ENCODE results near the gene MED15. TPM values are rescaled to one million over a fixed set of nuclear protein-coding genes. Genes with fewer than 3 reads are reported as not detected.
"Not testable (repeated sequence)": the region's sequence is repeated elsewhere in the genome, so short reads cannot be mapped to it uniquely, and the experiment has no call there.

Gene MED15
- total RNA-seq, 3 donors from 2014 or later (not counting 1 experiment from before 2014, with no cell fraction given): 269 to 291 (median 270) TPM

DNA sequence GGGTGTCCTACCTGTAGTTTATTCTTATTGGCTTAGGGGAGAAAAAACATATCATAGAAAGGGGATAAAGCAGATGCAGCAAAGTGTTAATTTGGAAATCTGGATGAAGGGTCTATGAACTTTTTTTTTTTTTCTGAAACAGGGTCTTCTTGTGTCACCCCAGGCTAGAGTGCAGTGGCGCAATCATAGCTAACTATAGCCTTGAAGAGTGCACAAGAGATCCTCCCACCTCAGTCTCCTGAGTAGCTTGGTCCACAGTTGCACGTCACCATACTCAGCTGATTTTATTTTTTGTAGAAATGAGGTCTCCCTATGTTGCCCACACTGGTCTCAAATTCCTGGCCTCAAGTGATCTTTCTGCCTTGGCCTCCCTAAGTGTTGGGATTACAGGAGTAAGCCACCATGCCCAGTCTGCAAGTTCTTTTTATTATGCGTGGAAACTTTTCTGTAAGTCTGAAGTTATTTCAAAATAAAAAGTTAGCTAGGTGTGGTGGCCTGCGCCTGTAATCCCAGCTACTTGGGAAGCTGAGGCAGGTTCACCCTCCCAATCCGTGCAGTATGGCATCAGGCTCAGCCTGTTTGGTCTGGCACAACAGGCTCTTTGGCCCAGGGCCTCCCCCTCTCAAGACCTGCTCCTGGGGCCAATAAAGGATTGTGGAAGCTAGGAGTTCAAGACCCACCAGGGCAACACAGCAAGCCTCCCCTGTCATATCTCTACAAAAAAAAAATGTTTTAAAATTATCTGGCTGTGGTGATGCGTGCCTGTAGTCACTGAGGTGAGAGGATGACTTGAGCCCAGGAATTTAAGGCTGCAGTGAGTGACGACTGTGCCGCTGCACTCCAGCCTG lies 111.9 kb downstream of the MED15 start:
- Mint-ChIP-seq H3K4me3 (no peak overlapping the region), H3K27me3 (ENCODE audit: low read depth in 2 of 2) (no peaks in the 10 kb centered on the region), H3K36me3 (no peaks in the 10 kb centered on the region), H3K27ac (no peak overlapping the region), H3K9me3 (no peaks in the 10 kb centered on the region), H3K4me1 (peaks cover 7 to 8% of the 10 kb centered on the region in 2 donors)
- intact Hi-C loops (cut with micrococcal nuclease): no loop called here
- WGBS (ENCODE audit: insufficient coverage): 90% methylated on average over 8 of the region's 8 CpGs
- H3K27ac ChIP-seq (ENCODE audit: low read length): no peak overlapping the region
- no peak for ATAC-seq
- DNase-seq: no peak
- no peaks in the 10 kb centered on the region for H3K4me1 ChIP-seq (ENCODE audit: control insufficient read depth, insufficient read depth, low read length)
- no peaks in the 10 kb centered on the region for H3K36me3 ChIP-seq (ENCODE audit: control insufficient read depth, insufficient read depth, low read length)
- H3K9me3 ChIP-seq (ENCODE audit: control insufficient read depth, insufficient read depth, low read length): no peaks in the 10 kb centered on the region
- no peak overlapping the region for H3K4me3 ChIP-seq (ENCODE audit: low read length)
- TF ChIP-seq CTCF (IDR thresholded peaks at IDR 0.05): no peak
- H3K27me3 ChIP-seq (ENCODE audit: control insufficient read depth, insufficient read depth, low read length): no peaks in the 10 kb centered on the region

GRCh38 chr22:20619893-20620194 lies 112.4 kb downstream of the MED15 start:
- H3K27me3 Mint-ChIP-seq (ENCODE audit: low read depth in 2 of 2); H3K27me3 ChIP-seq (ENCODE audit: control insufficient read depth, insufficient read depth, low read length); H3K27ac ChIP-seq (ENCODE audit: low read length); H3K27ac Mint-ChIP-seq; DNase-seq; intact Hi-C loops (cut with micrococcal nuclease); H3K36me3 ChIP-seq (ENCODE audit: control insufficient read depth, insufficient read depth, low read length); H3K4me3 Mint-ChIP-seq; ATAC-seq; H3K36me3 Mint-ChIP-seq; H3K4me1 ChIP-seq (ENCODE audit: control insufficient read depth, insufficient read depth, low read length); H3K9me3 Mint-ChIP-seq; H3K9me3 ChIP-seq (ENCODE audit: control insufficient read depth, insufficient read depth, low read length); H3K4me3 ChIP-seq (ENCODE audit: low read length); H3K4me1 Mint-ChIP-seq: not testable (repeated sequence)
- 100% methylated on average over 1 of the region's 1 CpG for WGBS (ENCODE audit: insufficient coverage)

DNA sequence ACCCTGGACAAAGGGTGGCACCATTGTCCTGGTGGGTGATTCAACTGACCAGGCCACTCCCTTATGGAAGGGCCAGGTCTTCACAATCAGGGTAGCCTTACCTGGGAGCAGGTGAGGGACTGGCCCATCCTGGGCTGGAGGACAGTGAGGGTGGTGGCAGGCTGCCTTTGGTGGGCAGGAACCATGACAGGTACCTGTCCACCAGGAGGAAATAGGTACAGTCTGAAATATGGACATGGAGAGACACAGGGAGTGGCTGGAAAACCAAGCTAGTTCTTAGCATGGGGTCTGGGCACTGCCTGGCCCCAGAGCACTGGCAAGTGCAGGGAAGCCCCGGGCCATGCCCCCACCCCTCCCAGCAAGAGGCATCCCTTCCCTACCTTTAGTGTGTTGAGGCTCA lies 113.8 kb downstream of the MED15 start:
- no peak for ATAC-seq
- Mint-ChIP-seq H3K4me3 (no peak overlapping the region), H3K27ac (no peak overlapping the region)

More for the DNA sequence above, 113.8 kb downstream of the MED15 start:
- peaks cover 7 to 8% of the 10 kb centered on the region in 2 donors for H3K4me1 Mint-ChIP-seq
- Histone ChIP-seq H3K4me1 (ENCODE audit: control insufficient read depth, insufficient read depth, low read length) (no peaks in the 10 kb centered on the region), H3K27me3 (ENCODE audit: control insufficient read depth, insufficient read depth, low read length) (no peaks in the 10 kb centered on the region), H3K36me3 (ENCODE audit: control insufficient read depth, insufficient read depth, low read length) (no peaks in the 10 kb centered on the region), H3K27ac (ENCODE audit: low read length) (no peak overlapping the region), H3K4me3 (ENCODE audit: low read length) (no peak overlapping the region), H3K9me3 (ENCODE audit: control insufficient read depth, insufficient read depth, low read length) (no peaks in the 10 kb centered on the region)
- H3K27me3 Mint-ChIP-seq (ENCODE audit: low read depth in 2 of 2): no peaks in the 10 kb centered on the region
- no peak for TF ChIP-seq CTCF (IDR thresholded peaks at IDR 0.05)
- no peaks in the 10 kb centered on the region for H3K36me3 Mint-ChIP-seq
- DNase-seq: no peak
- WGBS (ENCODE audit: insufficient coverage): 77% methylated on average over 1 of the region's 1 CpG
- intact Hi-C loops (cut with micrococcal nuclease): no loop called here
- H3K9me3 Mint-ChIP-seq: no peaks in the 10 kb centered on the region
